Measurements from ENCODE around the gene DNAH8. TPM values are rescaled to one million over a fixed set of nuclear protein-coding genes. Genes with fewer than 3 reads are reported as not detected.

The DNAH8 gene
- total and polyA plus RNA-seq, 2 donors (not counting 3 experiments of a cell fraction or from before 2014, with no cell fraction given) = 0.29 to 0.61 TPM

- Histone ChIP-seq H3K4me3 (replicated peaks in 1 of 3; ENCODE audit: insufficient read depth in 1 of 3, low read depth in 1 of 3, low read length in 3 of 3) (no peak overlapping the region), H4K20me1 (replicated peaks; ENCODE audit: control insufficient read depth, extremely low read depth, insufficient read depth, low read length) (no peaks in the 10 kb centered on the region), H3K4me1 (ENCODE audit: control insufficient read depth, extremely low read depth, insufficient read depth, low read length) (no peaks in the 10 kb centered on the region), H3K36me3 (ENCODE audit: control insufficient read depth in 2 of 2, extremely low read depth in 1 of 2, insufficient read depth in 2 of 2, low read length in 2 of 2) (no peaks in the 10 kb centered on the region), H2AFZ (ENCODE audit: low read depth, low read length) (no peak overlapping the region), H3K4me2 (ENCODE audit: insufficient read depth, low read length) (no peak overlapping the region), H3K27ac (ENCODE audit: insufficient read depth, low read depth, low read length) (no peak overlapping the region), H3K9me1 (replicated peaks; ENCODE audit: control insufficient read depth, extremely low read depth, insufficient read depth, low read length) (no peaks in the 10 kb centered on the region), H3K9ac (replicated peaks; ENCODE audit: extremely low read depth, insufficient read depth, low read length) (no peak overlapping the region), H3K9me3 (replicated peaks; ENCODE audit: control insufficient read depth, insufficient read depth, low read length) (no peaks in the 10 kb centered on the region), H3K27me3 (ENCODE audit: control insufficient read depth in 2 of 2, insufficient read depth in 2 of 2, low read length in 2 of 2) (no peaks in the 10 kb centered on the region), H3K79me2 (ENCODE audit: control insufficient read depth, insufficient read depth, low read length) (no peaks in the 10 kb centered on the region)
- ChIA-PET CTCF (interaction anchor here (0.9 kb wide), 1 partner anchor 226 kb away, joined by 3 read pairs; no protein-coding TSS in a partner anchor), POLR2A (no interaction called here)
- TF ChIP-seq MYC (IDR thresholded peaks at IDR 0.05; ENCODE audit: low read depth, low read length) (no peak), JUN (IDR thresholded peaks at IDR 0.05; ENCODE audit: borderline replicate concordance, insufficient read depth, insufficient read length, low read depth) (no peak), FOS (IDR thresholded peaks at IDR 0.05; ENCODE audit: borderline replicate concordance, insufficient read depth, low read length) (no peak), EZH2 (IDR thresholded peaks at IDR 0.05; ENCODE audit: borderline replicate concordance, low read depth, low read length, severe bottlenecking) (no peak)
- TF ChIP-seq, protein P1, sequence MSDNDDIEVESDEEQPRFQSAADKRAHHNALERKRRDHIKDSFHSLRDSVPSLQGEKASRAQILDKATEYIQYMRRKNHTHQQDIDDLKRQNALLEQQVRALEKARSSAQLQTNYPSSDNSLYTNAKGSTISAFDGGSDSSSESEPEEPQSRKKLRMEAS (IDR thresholded peaks at IDR 0.05; ENCODE audit: insufficient read depth, insufficient read length) = no peak
- TF ChIP-seq, protein P2, sequence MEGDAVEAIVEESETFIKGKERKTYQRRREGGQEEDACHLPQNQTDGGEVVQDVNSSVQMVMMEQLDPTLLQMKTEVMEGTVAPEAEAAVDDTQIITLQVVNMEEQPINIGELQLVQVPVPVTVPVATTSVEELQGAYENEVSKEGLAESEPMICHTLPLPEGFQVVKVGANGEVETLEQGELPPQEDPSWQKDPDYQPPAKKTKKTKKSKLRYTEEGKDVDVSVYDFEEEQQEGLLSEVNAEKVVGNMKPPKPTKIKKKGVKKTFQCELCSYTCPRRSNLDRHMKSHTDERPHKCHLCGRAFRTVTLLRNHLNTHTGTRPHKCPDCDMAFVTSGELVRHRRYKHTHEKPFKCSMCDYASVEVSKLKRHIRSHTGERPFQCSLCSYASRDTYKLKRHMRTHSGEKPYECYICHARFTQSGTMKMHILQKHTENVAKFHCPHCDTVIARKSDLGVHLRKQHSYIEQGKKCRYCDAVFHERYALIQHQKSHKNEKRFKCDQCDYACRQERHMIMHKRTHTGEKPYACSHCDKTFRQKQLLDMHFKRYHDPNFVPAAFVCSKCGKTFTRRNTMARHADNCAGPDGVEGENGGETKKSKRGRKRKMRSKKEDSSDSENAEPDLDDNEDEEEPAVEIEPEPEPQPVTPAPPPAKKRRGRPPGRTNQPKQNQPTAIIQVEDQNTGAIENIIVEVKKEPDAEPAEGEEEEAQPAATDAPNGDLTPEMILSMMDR (IDR thresholded peaks at IDR 0.05; ENCODE audit: extremely low read depth in 1 of 2, insufficient read depth in 1 of 2, low read depth in 1 of 2, low read length in 2 of 2) = no peak
- dilution Hi-C loops (cut with MboI; ENCODE audit: extremely low pct_ligation_motif_present, low sequenced_read_pairs) = no loop called here
- intact Hi-C loops (cut with micrococcal nuclease) = no loop called here
- DNase-seq (ENCODE audit: low read depth, low spot score) = no peak
- FAIRE-seq = no peak
- no TSS peak for BruUV-seq (replicated peaks)
Observed at GRCh38 chr6:39075807-39076622, 360.9 kb downstream of the DNAH8 start.
